GM19438 (cell line): Measurements from ENCODE around the gene MPG.
"Not testable (repeated sequence)": the region's sequence is repeated elsewhere in the genome, so short reads cannot be mapped to it uniquely, and the experiment has no call there.

ENCODE experiments used
- ATAC-seq: cut with Tn5 transposase; IDR thresholded peaks from one replicate; pipeline ENCODE4 v1.9.1; 2021; ENCODE audit warnings: low read depth; ENCODE audit not compliant: unreplicated experiment

The MPG gene

DNA sequence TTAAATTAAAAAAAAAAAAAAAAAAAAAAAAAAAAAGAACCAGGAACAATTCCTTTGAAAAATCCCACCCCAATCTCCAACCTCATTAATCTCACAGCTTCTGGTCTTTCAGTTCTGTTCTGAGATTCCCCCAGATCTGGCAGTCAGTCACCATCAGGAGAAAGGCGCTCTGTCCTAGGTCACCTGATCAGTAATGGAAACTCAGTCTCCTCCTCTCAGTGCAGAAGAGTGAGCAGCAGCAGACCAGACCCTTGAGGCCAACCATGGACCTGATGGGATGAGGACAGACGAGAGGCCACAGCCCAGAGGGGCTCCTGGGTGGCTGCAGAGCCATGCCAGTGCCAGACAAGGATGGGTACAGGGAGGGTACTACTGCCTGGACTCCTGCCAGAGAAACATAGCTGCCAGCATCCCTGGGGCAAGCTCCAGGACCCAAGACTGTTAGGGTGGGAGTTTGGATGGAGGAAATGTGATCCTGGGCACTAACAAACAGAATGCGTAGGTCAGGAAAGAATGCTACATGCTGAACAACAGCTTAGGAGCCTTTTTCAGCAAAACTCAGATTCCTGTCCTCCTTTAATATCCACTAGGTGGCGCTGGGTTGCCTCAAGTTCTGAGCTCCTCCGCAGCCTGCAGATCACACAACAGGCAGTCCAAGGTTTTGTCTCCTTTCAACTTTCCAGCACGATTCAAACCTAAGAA, 28.7 kb downstream of the MPG start:
- ATAC-seq: no peak

DNA sequence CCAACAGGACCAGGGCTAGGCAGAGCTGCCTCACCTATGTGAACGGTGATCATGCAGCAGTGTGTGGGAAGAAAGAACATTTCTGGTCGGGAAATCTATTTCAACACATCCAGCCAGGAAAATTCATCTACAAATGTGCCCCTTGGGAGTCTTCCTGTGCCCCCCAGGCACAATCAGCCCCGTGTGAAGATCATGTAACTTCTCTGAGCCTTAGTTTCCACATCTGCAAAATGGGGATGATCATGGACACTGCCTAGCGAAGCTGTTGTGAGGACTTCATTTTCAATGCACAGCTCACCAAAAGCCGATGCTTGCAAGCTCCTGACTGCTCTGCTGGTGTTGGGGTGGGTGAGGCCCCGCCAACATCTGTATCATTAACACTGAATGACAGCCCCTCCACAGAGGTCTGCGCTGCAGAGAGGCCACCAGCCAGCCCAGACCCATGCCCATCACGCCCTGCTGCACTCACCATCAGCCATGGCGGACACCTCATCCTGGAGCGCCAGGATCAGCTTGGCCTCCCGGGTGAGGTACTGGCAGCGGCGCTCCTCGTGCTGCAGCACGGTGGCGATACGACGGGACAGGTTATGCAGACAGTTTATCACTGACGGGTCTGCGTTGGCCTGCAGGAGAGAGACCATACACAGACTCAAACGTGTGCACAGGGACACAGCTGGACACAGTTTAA, 34.3 kb downstream of the MPG start:
- no peak for ATAC-seq

DNA sequence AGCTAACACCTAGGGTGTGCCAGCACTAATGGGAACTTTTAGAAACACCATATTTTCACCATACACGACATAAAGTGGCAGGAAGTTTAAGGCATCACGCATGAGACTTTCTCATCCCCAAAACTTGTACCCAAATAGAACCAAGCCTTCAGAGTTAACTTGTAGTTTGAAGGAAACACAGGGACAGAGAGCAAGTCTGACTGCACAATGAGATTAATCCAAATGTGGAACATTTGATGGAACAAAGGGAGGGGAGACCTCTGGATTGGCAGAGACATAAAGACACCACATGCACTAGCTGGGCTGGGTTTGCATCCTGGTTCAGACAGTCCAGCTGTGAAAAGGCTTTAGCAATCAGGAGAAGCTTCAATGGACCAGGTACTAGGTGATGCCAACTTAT, 36.3 kb downstream of the MPG start:
- no peak for ATAC-seq

DNA sequence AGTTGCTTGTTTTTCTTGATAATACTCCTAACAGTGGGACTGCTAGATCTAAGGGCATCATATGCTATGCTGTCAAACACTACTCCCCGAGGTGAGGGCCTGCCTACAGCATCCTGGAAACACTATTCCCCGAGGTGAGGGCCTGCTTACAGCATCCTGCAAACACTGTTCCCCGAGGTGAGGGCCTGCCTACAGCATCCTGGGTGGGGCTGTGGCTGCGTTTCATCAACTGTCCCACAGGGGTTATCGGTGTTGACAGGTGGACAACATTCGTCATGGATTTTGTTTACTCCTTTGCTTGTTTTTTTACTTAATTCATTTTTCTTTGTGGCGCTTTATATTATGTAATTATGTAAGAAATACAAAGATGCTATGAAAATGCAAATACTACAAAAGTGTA, 38.0 kb downstream of the MPG start:
- no peak for ATAC-seq

DNA sequence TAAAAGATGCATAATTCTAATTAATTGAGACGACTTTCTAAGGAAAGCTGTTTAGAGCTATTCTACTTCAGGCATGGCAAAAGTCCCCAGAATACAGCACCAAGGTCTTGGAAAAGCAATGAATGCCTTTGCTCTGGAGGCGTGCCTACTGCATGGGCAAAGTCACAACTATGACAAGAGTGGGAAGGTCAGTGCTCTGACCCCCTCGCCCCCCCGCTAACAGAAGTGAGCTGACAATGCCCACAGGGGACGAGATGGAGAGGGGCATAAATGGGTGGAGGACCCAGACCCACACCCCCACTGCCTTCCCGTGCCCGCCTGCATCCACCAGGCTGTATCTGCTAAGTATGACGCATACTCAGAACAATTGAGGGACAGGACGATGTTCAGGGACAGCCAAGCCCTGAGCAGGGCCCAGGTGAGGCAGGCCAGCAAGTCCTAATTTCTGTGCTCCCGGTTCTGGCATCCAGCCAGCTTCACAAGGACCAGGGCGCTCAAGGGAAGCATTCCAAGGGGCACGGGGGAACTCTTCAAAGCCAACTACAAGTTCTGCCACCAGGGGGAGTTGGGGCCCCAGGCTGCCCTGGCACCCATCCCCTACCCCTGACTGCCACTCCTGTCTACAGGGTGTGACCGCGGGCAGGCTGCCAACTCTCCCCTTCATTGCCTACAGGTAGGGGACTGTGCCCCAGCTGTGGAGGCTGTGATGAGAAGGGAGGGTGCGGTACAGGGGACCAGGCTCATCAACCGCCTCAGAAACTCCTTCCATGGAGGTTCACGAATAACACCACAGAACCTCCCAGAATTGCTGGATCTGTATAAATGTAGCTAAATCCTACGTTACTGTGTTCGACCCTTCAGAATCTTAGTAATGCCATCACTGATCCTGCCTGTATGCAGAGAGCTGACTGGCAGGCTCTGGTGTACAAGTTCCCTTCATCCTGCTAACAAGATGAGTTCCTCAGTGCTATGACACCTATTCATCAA, 39.6 kb downstream of the MPG start:
- no peak for ATAC-seq

DNA sequence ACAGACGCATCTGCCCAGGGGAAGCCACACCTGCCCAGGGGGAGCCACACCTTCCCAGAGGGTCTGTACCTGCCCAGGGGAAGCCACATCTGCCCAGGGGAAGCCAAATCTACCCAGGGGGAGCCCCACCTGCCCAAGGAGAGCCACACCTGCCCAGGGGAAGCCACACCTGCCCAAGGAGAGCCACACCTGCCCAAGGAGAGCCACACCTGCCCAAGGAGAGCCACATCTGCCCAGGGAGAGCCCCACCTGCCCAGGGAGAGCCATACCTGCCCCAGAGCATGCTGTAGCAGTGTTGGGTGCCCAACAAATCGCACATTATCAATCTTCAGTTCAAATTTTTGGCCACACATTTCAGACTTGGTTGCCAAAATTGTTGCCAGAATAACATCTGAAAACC, 40.8 kb downstream of the MPG start:
- ATAC-seq: no peak

DNA sequence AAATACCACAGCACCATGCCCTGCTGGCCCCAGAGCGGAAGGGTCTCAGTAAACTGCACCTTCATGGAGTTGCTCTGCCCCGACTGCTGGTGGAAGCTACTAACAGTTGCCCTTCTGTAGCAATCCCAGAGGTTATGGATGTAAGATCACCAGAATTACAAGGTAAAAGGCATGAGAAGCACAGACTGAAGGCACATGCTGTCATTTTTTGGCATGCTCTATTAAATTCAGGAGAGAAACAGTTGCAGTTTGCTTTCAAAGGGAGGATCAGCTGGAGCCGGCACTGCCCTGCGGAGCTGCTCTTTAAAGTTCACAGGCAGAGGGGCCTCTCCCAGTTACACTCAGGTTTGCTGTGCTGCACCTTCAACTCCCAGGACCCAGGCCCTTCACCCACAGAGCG, 41.3 kb downstream of the MPG start:
- ATAC-seq: no peak

DNA sequence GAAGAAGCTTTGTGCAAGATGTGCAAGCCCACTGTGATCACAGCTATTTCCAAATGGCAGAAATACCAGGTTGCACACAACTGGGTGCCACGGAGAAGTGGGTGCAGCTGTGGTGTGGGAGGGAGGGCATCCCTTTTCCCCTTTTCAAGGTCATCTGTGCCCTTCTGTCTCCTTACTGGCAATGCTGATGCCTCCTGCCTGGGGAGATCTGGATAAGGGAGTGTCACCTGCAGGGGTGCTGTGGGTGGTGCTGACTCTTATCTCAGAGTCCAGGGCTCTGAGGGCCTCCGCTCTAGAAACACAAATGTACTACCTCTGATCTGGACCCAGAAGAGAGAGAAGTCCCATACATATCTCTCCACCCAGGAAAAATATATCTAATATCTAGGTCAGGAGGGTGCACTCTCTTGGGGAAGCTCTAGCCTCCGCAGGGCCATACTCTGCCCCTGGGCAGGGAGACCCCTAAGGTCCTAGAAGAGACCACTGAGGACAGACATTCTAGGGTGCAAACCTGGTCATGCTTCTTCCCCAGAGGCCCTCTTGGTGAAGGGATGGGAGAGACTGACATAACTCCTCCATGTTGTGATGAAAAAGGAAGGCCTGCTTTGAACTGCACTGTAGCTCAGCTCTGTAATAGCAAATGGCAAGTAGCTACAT, 41.9 kb downstream of the MPG start:
- ATAC-seq: no peak

DNA sequence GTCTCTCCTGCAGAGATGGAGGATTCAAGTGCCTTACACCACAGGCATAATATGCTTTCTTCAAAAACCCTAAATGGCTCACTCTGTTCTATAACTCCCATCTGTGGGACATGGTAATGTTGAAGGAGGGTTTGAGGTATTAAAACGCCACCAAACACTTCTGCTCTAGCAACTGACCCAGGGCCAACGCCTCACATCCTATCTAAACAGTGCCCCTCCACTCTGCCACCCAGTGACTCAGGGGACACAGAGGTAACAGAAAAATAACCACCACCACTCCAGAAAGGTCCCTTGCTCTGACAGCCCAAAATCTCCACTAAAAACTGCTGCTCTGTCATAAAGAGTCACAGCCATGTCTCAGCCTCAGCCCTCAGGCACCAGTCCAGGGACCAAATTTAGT, 42.7 kb downstream of the MPG start:
- no peak for ATAC-seq

DNA sequence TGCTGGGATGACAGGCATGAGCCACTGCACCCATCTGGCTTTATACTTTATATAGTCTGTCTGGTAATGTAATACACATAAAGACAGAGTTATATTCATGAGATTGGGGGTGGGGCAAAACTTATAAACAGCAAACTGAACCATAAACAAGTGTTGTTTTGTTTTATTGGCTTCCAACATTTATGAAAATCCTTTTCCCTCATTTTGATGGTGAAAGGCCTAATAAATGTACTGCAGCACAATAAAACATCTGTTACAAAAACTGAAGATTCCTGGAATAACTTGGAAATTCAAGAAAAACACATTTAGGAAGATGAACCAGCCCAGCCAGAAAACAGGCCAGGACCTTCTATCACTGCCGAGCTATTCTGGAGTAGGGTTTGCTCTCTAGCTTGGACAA, 44.3 kb downstream of the MPG start:
- no peak for ATAC-seq

DNA sequence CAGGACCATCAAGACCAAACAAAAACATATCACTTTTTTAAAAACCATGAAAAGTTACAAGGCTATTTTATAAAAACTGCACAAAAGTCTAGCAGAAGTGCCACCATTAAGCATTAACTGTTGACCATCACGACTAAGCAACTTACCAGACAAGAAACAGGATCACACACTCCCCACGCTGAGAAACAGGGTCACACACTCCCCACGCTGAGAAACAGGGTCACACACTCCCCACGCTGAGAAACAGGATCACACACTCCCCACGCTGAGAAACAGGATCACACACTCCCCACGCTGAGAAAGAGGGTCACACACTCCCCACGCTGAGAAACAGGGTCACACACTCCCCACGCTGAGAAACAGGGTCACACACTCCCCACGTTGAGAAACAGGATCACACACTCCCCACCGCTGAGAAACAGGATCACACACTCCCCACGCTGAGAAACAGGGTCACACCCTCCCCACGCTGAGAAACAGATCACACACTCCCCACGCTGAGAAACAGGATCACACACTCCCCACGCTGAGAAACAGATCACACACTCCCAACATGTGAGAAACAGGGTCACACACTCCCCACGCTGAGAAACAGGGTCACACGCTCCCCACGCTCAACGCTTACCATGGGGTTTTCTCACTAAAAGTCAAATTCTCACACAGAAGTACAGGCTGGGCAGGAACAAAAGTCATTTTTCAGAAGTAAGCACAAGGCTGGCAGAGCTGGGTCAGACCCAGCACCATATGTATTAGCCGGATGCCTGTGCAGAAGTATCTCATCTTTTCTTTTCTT, 45.7 kb downstream of the MPG start:
- not testable (repeated sequence) for ATAC-seq

DNA sequence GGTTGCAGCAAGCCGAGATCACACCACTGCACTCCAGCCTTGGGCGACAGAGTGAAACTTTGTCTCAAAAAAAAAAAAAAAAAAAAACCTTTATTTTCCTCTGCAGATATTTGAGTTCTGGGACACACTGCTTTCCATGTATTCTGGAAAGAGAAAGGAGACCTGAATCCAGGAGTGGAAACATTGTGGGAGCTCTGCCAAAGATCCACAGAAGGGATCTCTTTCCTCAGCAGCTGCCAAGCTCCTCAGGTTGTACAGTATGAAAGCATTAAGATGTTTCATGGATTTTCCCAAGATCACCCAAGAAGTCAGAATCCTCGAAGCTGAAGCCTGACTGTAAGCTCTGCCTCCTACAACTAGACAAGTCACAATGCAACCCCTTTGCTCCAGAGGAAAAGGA, 47.0 kb downstream of the MPG start:
- ATAC-seq: no peak

DNA sequence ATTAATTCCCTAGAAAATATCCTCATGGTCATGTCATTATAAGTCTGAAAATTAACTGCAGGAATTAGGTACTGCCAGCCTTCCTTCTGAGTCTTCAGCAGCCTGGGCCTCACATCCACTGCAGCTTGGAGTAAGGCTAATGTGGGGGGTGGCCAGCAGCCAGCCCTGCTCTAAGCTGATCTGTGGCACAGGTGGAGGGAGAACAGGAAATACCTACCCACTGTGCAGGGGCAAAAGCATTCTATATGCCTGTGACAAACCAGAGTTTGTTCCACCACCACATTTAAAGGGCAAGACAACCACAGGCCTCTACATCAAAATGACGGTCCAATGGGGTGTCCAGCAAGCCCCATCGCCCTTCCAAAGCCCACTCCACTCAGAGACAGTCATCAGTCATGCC, 51.0 kb downstream of the MPG start:
- ATAC-seq: no peak

DNA sequence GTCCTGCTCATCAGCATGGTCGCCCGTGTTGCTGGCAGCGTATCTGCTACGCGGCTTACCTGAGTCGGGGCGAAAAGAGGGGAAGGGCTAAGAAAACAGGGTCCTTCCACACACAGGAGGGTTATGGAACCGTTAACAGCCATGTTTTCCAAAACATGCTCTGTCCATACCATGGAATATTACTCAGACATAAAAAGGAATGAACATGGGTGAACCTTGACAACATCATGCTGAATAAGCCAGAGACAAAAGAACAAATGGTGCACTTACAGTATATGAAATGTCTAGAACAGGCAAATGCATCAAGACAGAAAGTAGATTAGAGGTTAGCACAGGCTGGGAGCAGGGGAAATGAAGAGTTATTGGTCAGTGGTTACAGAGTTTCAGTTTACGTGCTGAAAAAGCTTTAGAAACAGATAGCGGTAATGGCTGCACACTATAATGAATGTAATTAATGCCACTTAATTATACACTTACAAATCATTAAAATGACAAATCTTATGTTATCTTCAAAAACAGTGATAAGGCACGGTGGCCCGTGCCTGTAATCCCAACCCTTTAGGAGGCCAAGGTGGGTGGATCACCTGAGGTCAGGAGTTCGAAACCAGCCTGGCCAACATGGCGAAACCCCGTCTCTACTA, 52.6 kb downstream of the MPG start:
- no peak for ATAC-seq

DNA sequence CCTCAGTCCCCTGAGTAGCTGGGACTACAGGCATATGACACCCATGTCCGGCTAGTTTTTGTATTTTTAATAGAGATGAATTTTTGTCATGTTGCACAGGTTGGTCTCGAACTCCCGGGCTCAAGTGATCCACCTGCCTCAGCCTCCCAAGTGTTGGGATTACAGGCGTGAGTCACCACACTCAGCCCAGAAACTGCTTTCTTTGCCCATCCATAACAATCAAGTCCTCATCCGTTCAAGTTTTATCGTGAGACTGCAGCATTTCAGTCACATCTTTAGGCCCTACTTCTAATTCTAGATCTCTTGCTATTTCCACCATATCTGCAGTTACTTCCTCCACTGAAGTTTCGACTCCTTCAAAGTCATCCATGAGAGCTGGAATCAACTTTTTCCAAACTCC, 54.1 kb downstream of the MPG start:
- ATAC-seq: no peak

DNA sequence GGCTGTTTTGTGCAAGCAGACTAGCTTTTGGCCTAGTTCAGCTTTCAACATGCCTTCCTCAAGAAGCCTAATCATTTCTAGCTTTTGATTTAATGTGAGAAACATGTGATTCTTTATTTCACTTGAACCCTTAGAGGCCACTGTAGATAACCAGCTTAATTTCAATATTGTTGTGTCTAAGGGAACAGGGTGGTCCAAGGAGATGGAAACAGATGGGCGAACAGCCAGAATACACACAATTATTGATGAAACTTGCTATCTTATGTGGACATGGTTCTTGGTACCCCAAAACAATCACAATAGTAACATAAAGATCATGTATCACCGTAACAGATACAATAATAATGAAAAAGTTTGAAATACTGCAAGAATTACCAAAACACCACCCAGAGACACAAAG, 55.7 kb downstream of the MPG start:
- ATAC-seq: no peak
